ENCODE data around the gene ERFL.
A peak's percentile ranks its signal among the peaks of the same experiment; 100 is the strongest.

ERFL gene

DNA sequence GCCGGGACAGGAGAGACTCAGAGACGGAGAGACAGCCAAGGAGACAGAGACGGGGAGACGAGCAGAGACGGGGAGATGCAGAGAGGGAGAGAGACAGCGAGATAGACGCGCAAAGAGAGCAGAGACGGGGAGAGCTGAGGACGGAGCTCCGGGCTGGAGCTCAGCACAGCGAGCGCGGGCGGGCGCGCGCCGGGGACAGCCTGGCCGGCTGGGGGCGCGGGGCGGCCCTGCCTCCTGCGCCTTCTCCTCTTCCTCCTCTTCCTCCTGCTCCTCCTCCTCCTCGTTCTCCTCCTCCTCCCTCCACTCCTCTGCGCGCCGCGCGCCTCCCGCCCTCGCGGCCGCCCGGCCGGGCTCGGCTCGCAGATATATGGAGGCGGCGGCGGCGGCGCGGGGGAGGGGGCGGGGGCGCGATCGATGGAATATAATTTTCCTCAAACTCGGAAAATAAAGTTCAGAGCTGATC is at the start of gene ERFL:
Gene ERFL (minus strand): TSS at position 229 of the 463 bp plus-strand sequence. CDS start 15,530 bp downstream, outside the sequence.
- peak within 1 kb of the TSS; percentile 83 for H3K4me3 Mint-ChIP-seq
- H3K27ac Mint-ChIP-seq: peak within 1 kb of the TSS; percentile 81
- H3K27me3 Mint-ChIP-seq: peaks cover 8% of the 10 kb centered on the region
- H3K4me1 Mint-ChIP-seq (ENCODE audit: low read depth): peaks cover 36% of the 10 kb centered on the region
- H3K36me3 Mint-ChIP-seq (ENCODE audit: low read depth): no peaks in the 10 kb centered on the region
- H3K9me3 Mint-ChIP-seq: no peaks in the 10 kb centered on the region

DNA sequence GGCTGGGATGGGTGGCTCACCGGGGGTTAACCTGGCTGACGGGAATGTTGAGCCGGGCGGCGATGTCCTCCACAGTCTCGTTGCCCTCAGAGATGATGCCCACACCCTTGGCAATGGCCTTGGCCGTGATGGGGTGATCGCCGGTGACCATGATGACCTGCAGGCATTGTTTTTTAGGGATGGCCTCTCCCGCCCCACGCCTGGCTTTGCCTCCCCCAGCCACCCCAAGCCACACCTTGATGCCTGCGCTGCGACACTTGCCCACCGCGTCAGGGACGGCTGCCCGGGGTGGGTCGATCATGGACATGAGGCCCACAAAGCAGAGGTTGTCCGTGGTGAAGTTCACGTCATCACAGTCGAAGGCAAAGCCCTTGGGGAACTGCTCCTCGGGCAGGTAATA is 49.7 kb upstream of the ERFL start:
- Mint-ChIP-seq H3K9me3 (no peaks in the 10 kb centered on the region), H3K36me3 (ENCODE audit: low read depth) (no peaks in the 10 kb centered on the region), H3K4me1 (ENCODE audit: low read depth) (no peaks in the 10 kb centered on the region), H3K27me3 (no peaks in the 10 kb centered on the region), H3K4me3 (no peak overlapping the region), H3K27ac (no peak overlapping the region)

DNA sequence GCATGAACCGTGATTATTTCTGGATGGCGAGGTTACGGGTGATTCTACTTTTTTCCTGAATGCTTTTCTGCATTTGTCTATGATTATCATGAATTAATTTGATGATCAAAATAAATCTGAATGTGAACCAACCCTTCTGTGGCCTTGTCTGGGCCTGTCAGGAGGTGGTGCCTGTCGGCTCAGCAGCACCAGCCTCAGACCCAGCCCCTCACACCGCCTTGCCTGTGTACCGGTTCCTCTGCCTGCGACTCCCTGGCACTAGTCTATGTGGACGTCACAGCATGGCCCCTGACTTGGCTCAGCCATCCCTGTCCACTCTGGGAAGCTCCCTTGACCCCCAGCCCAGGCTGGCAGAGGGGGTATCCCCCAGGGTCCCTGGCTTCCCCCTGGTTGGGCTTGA is 46.4 kb upstream of the ERFL start:
- no peaks in the 10 kb centered on the region for H3K9me3 Mint-ChIP-seq
- no peaks in the 10 kb centered on the region for H3K36me3 Mint-ChIP-seq (ENCODE audit: low read depth)
- no peak overlapping the region for H3K27ac Mint-ChIP-seq
- no peak overlapping the region for H3K4me3 Mint-ChIP-seq
- no peaks in the 10 kb centered on the region for H3K27me3 Mint-ChIP-seq
- no peaks in the 10 kb centered on the region for H3K4me1 Mint-ChIP-seq (ENCODE audit: low read depth)

DNA sequence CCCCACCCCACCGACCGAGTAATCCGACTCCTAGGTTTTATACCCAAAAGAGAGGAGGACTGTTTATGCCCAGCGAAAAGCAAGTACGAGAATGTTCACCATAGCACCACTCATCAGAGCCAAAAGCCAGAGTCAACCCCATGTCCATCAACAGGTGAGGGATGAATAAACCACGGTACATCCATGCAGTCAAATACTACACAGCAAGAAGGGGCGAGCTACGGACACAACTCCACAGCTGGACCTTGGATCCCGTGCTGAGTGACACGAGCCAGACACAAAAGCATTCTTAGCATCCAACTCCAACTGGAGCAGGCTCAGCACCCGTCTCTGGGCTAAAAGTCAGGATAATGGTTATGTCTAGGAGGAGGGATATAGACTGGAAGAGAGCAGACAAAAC is 43.1 kb upstream of the ERFL start:
- Mint-ChIP-seq H3K4me3 (no peak overlapping the region), H3K27ac (no peak overlapping the region)

DNA sequence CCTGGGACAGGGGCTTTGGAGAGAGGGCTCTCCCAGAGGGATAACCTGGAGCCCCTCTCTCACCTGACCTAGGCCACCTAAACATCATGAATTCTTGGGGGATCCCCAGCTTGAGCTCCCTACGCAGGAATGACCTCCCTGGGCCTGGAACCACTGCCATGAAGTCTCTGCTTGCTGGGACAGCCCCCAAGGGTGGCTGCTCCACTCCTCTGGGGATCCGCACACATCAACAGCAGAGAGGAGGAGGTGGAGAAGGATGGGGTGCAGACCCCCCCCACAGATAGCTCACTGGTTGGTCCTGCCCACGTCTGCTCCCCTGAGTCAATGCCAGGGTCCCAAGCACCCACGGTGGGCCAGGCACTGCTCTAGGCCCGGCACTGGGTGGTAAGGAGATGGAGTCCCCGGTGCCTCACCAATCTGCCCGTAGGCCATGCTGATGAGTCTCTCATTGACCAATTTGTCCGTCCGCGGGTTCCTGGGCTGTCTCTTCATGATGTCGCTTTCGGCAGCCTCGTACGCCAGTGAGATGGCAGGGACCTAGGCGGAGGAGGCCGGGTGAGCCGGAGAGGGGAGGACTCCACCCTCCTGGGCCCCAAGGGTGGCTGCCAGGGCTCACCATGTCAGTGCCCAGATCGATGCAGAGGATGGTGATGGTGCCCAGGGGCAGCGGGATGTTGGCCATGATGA is 41.7 kb upstream of the ERFL start:
- H3K4me3 Mint-ChIP-seq: no peak overlapping the region
- H3K27ac Mint-ChIP-seq: no peak overlapping the region
- no peaks in the 10 kb centered on the region for H3K36me3 Mint-ChIP-seq (ENCODE audit: low read depth)
- peaks cover 2% of the 10 kb centered on the region for H3K4me1 Mint-ChIP-seq (ENCODE audit: low read depth)
- no peaks in the 10 kb centered on the region for H3K27me3 Mint-ChIP-seq
- H3K9me3 Mint-ChIP-seq: no peaks in the 10 kb centered on the region

More for the DNA sequence above, 43.1 kb upstream of the ERFL start:
- Mint-ChIP-seq H3K36me3 (ENCODE audit: low read depth) (no peaks in the 10 kb centered on the region), H3K9me3 (no peaks in the 10 kb centered on the region), H3K4me1 (ENCODE audit: low read depth) (no peaks in the 10 kb centered on the region), H3K27me3 (no peaks in the 10 kb centered on the region)

DNA sequence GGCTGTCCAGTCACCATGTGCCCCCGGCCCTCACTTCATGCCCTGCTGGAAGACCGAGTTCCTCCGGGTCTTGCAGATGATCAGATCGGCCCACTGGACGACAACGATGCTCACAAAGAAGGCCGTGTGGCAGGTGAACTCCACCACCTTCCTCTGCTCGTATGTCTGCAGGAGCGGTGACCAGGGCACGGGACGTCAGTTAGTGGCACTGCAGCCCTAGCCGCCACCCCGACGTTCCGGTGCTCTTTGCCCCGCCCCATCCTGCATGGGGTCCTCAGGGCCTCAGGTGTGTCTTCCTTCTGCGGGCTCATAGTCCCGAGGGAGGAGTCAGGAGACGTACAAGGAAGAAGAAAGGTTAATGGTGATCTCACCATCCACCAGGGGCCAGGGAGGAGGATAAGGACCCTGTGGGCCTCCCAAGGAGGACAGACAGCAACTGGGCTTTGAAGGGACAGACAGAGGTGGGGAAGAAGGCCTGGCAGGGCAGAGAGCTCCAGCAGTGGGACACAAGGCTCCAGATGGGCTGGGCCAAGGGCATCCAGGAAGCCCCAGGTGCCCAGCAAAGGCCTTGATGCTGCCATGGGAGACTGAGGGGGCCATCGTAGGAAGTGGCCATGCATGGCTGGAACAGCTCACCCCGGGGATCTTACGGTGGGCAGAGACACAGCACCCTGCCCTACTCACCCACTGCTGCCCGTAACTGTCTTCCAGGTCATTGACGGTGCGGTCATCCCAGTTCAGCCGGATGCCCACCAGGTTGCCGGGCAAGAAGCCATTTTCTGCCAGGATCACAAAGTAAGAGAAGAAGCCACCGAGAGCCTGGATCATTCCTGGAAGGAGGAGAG is 40.7 kb upstream of the ERFL start:
- no peaks in the 10 kb centered on the region for H3K36me3 Mint-ChIP-seq (ENCODE audit: low read depth)
- no peaks in the 10 kb centered on the region for H3K27me3 Mint-ChIP-seq
- no peaks in the 10 kb centered on the region for H3K9me3 Mint-ChIP-seq
- H3K4me3 Mint-ChIP-seq: no peak overlapping the region
- H3K27ac Mint-ChIP-seq: no peak overlapping the region
- H3K4me1 Mint-ChIP-seq (ENCODE audit: low read depth): peaks cover 3% of the 10 kb centered on the region

DNA sequence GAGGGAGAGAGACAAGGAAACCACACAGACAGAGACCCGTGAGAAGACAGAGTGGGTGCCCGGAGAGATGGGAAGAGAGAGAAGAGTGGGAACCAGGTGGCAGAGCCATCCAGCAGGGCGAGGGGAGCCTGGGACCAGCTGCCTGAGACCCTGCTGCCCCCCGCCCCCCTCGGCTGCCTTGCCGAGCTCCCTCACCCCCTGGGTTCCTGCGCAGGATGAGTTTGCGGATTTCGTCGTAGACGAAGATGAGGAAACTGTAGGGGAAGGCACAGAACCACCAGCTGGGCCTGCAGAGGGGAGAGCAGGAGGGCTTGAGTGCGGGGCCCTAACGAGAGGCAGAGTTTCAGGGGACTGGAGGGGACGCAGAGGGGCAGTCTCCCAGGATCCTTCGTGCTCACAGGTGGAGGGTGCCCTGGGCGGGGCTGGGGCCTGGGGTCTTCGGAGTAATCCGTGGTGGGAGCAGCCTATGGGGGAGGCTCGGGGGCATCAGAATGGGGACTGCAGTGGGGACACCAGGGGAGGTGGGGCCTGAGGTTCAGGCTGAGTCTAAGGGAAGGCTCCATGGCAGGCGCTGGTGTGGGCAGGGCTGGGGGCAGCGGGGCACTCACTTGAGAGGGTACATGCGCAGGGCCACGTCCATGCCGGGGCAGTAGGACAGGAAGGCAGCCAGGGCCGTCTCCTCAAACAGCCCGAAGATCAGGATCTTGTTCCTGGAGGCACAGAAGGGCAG is 39.0 kb upstream of the ERFL start:
- no peak overlapping the region for H3K4me3 Mint-ChIP-seq
- H3K36me3 Mint-ChIP-seq (ENCODE audit: low read depth): no peaks in the 10 kb centered on the region
- no peaks in the 10 kb centered on the region for H3K27me3 Mint-ChIP-seq
- H3K27ac Mint-ChIP-seq: no peak overlapping the region
- H3K9me3 Mint-ChIP-seq: no peaks in the 10 kb centered on the region
- H3K4me1 Mint-ChIP-seq (ENCODE audit: low read depth): peaks cover 3% of the 10 kb centered on the region

DNA sequence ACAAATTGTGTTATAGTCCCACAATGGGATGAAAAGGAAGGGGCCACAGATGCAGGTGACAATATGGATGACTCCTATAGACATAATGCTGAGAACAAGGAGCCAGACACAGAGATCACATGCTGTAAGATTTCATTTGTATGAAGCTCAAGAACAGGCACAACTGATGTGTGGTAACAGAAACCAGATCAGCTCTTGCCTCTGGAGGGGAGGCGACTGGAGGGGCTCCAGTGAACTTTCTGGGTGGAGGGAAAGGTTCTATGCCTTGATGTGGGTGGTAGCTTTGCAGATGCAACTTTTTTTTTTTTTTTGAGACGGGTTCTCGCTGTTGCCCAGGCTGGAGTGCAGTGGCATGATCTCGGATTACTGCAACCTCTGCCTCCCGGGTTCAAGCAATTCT is 36.9 kb upstream of the ERFL start:
- H3K4me1 Mint-ChIP-seq (ENCODE audit: low read depth): peaks cover 3% of the 10 kb centered on the region
- no peaks in the 10 kb centered on the region for H3K36me3 Mint-ChIP-seq (ENCODE audit: low read depth)
- no peaks in the 10 kb centered on the region for H3K27me3 Mint-ChIP-seq
- no peak overlapping the region for H3K4me3 Mint-ChIP-seq
- H3K27ac Mint-ChIP-seq: no peak overlapping the region
- no peaks in the 10 kb centered on the region for H3K9me3 Mint-ChIP-seq

DNA sequence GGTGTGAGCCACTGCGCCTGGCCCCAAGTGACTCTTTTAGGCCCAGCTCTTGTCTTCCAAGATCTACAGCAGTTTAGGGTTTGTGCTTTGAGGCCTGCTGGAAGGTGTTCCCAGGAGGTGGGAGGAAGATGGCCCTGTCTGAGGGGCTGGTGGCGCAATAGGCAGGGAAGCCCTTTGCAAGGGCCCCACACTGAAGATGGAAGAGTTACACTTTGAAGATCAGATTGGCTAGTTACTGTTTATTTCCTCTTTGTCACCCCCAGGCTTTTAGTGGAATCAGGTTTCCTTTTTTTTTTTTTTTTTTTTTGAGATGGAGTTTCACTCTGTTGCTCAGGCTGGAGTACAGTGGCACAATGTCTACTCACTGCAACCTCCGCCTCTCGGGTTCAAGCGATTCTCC is 32.7 kb upstream of the ERFL start:
- H3K9me3 Mint-ChIP-seq: no peaks in the 10 kb centered on the region

DNA sequence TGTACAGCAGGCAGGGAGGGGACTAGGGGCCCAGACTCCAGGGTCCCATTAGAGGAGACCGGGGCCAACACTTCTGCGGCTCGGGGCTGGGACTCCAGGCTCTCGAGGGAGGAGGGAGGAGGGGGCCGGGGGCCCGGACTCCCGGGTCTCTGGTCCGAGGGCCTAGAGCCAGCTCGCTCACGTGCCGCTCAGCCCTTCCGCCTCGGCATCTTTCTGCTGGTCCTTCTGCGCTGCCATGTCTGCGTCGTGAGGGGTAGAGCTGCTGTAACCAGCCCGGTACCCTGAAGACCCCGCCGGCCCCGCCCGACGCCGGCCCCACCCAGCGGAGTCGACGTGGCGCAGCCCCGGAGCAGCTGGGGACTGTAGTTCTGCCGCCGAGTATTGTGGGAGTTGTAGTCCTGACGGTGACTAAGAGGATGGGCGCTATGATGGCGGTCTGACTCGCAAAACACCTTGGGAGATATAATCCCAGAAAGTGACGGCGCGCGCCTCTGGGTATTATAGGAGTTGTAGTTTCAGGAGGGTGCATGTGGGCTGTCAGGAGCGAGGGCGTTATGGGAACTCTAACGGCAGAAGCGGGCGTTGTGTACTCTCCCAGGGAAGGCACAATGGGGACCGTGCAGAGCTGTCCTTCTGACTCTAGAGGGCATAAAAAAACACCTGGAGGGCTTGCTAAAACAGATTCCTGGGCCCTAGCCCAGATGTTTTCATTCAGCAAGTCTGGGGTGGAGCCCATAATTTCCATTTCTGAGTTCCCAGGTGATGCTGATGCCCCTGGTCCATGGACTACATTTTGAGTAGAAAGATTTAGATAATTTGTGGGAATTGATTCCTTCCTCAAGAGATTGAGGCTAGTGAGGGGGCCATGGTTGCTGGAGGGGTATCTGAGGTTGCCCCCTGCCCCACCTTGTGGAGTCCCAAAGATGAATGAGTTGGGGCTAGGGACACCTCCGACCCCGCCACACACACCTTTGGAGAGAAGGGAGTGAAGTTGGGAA is 31.1 kb upstream of the ERFL start, which contains the start of gene RABAC1:
Gene RABAC1 (minus strand): TSS at position 266 of the 998 bp plus-strand sequence. CDS start 29 bp downstream, at position 237.
- no peaks in the 10 kb centered on the region for H3K9me3 Mint-ChIP-seq
- H3K27ac Mint-ChIP-seq: peak within 1 kb of the TSS; percentile 89
- no peaks in the 10 kb centered on the region for H3K36me3 Mint-ChIP-seq (ENCODE audit: low read depth)
- H3K4me1 Mint-ChIP-seq (ENCODE audit: low read depth): peaks cover 17% of the 10 kb centered on the region
- peak within 1 kb of the TSS; percentile 97 for H3K4me3 Mint-ChIP-seq
- no peaks in the 10 kb centered on the region for H3K27me3 Mint-ChIP-seq

More for the DNA sequence above, 32.7 kb upstream of the ERFL start:
- Mint-ChIP-seq H3K4me3 (no peak overlapping the region), H3K36me3 (ENCODE audit: low read depth) (no peaks in the 10 kb centered on the region), H3K27ac (no peak overlapping the region), H3K27me3 (no peaks in the 10 kb centered on the region), H3K4me1 (ENCODE audit: low read depth) (peaks cover 20% of the 10 kb centered on the region)

DNA sequence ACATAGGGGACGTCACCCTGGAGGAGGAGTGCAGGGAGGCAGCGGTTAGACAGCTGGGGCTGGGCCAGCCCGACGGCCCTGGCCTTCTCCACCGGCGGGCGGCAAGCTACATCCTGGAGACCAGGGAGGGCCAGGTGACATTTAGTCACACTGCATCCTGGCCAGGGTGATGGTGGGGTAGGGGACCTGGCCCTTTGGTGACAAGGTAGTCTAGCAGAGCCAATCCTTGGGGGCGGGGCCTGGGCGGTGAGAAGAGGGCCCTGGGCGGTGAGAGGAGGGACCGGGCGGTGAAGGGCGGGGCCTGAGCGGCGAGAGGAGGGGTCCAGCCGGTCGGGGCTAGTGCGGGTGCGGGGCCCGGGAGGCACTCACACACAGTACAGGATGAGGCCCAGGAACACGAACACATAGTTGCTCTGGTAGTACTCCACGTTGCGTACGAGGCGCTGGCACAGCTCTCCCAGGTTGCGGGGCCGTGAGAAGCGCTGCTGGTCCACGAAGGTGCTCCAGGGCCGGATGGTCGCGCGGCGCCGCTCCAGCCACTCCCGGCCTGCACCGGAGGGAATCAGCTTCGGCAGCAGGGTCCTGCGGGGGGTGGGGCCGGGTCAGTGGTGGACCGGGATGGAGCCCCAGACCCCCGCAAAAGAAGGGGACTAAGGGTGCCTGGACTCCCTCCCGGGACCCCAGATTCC is 30.3 kb upstream of the ERFL start:
- peak overlapping the region; percentile 97 for H3K4me3 Mint-ChIP-seq
- no peaks in the 10 kb centered on the region for H3K27me3 Mint-ChIP-seq
- peak overlapping the region; percentile 14 for H3K27ac Mint-ChIP-seq
- peaks cover 17% of the 10 kb centered on the region for H3K4me1 Mint-ChIP-seq (ENCODE audit: low read depth)
- no peaks in the 10 kb centered on the region for H3K36me3 Mint-ChIP-seq (ENCODE audit: low read depth)
- no peaks in the 10 kb centered on the region for H3K9me3 Mint-ChIP-seq

DNA sequence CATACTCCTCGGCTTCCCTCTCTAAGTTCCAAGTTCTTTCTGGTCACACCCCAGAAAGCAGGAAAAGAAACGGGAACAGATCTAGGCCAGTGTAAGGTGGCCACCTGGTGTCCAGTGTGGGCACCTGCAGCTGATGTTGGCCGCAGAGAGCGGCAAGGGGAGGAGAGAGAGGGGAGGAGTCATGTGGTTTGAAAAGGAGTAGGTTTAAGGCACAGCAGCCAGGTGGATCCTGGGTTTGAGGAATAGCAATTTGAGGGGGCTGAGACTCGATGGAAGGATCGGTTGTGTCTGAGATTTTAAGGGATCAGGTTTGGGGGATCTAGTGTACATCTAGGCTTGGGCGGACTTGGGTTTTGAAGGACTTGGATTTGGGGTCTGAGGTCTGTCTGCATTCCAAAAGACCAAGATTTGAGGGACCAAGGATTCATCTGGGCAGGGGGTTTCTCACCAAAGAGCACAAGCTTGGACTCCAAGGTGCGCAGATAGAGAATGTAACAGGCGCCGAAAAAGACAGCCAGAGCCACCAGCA is 29.7 kb upstream of the ERFL start:
- Mint-ChIP-seq H3K27ac (peak overlapping the region; percentile 14), H3K4me1 (ENCODE audit: low read depth) (peaks cover 17% of the 10 kb centered on the region)

DNA sequence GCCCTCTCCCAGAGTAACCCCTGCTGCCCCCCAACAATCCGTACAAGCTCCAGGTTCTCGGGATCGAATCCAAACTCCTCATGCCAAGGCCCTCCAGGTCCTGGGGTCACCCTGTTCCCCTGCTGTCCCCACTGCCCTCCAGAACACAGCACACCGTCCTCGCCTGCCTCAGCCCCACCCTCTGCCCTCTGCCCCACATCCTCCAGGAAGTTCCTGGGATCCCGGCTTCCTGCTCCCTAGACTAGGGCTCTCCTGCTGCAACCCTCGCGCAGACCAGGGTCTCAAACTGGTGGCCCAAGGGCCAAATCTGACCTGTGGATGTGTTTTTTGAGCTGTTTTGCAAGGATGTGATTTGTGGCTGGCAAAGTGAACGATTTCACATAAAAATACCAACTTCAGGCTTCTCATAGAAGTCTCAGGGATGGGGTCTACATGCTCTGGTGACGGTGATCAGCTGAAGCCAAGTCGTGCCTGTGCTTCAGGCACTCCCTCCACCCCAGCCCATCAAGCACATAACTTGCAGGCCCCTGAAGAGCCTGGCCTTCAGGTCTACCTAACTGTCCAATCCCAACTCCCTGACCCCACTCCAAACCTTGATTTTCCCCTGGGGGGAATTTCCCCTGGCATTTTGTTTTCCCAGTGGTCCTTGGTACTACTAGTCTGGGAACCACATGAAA is 29.1 kb upstream of the ERFL start:
- Mint-ChIP-seq H3K9me3 (no peaks in the 10 kb centered on the region), H3K4me1 (ENCODE audit: low read depth) (peaks cover 17% of the 10 kb centered on the region), H3K4me3 (peak overlapping the region; percentile 97), H3K36me3 (ENCODE audit: low read depth) (no peaks in the 10 kb centered on the region), H3K27me3 (no peaks in the 10 kb centered on the region), H3K27ac (no peak overlapping the region)

More for the DNA sequence above, 29.7 kb upstream of the ERFL start:
- Mint-ChIP-seq H3K9me3 (no peaks in the 10 kb centered on the region), H3K4me3 (peak overlapping the region; percentile 97), H3K36me3 (ENCODE audit: low read depth) (no peaks in the 10 kb centered on the region), H3K27me3 (no peaks in the 10 kb centered on the region)
